ENCODE measurements around the gene ZSCAN21.

DNA sequence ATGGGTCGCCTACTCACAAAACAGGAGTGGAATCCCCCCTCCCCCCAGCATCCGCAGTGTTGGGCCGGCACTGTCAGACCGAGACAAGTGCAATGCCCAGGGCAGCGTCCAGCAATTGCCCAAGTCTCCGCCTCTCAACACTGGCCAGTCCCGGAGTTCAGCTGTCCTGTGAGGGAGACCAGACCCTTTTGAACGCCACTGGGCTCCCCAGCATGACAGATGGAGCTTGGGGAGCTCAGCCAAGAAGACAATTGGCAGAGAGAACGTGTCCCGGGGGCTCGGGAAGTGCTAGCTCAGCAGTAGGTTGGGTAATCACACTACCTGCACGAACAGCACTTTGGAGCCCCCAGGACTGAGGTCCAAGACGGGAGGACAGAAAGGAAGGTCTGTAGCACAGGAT is 43.9 kb downstream of the ZSCAN21 start:
- TF ChIP-seq POLR2A (IDR thresholded peaks at IDR 0.05) = no peak
- no peak for TF ChIP-seq CTCF (IDR thresholded peaks at IDR 0.05)
- TF ChIP-seq POLR2AphosphoS5 (IDR thresholded peaks at IDR 0.05) = no peak
